Measurements from ENCODE around the gene TMEM179.

DNA sequence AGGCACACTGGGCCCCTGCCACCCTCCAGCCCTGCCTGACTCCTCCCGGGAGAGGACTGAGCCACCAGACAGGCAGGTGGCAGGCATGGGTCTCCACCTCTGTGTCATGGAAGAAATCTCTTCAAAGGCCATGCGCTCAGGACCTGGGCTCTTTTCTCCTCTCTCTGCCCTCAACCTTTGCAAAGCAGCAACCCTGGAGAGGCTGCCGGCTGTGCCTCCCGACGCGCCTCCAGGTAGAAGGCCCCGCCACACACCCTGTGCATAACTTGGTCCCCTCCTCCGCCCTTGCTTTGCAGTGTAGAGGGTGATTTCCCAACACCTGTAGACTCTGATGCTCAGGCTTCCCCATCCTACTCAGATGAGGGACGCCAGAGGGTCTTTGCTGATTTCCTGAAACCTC is 28.2 kb upstream of the TMEM179 start:
- TF ChIP-seq, protein P1, sequence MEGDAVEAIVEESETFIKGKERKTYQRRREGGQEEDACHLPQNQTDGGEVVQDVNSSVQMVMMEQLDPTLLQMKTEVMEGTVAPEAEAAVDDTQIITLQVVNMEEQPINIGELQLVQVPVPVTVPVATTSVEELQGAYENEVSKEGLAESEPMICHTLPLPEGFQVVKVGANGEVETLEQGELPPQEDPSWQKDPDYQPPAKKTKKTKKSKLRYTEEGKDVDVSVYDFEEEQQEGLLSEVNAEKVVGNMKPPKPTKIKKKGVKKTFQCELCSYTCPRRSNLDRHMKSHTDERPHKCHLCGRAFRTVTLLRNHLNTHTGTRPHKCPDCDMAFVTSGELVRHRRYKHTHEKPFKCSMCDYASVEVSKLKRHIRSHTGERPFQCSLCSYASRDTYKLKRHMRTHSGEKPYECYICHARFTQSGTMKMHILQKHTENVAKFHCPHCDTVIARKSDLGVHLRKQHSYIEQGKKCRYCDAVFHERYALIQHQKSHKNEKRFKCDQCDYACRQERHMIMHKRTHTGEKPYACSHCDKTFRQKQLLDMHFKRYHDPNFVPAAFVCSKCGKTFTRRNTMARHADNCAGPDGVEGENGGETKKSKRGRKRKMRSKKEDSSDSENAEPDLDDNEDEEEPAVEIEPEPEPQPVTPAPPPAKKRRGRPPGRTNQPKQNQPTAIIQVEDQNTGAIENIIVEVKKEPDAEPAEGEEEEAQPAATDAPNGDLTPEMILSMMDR (IDR thresholded peaks at IDR 0.05) = no peak
- TF ChIP-seq POLR2A (IDR thresholded peaks at IDR 0.05) (no peak), POLR2AphosphoS5 (IDR thresholded peaks at IDR 0.05) (no peak), EP300 (IDR thresholded peaks at IDR 0.05; ENCODE audit: low read depth) (no peak)
